Choroid plexus epithelial cell (primary cell): ENCODE data around the gene ITPR3.

Experiments used
- DNase-seq: peaks from one replicate; pipeline ENCODE4 v3.0.0-alpha.2; 2010; ENCODE audit warnings: low read depth
- H3K4me3 ChIP-seq: 2 replicates; pipeline ENCODE4 v1.5.1; 2011; ENCODE audit warnings: low read depth, mild to moderate bottlenecking, control low read depth, low read length, moderate library complexity
- CTCF ChIP-seq: conservative IDR thresholded peaks from 2 replicates; pipeline ENCODE4 v1.5.1; 2011; ENCODE audit warnings: low read depth, mild to moderate bottlenecking, control low read depth, inconsistent platforms, low read length, moderate library complexity

Gene ITPR3

DNA sequence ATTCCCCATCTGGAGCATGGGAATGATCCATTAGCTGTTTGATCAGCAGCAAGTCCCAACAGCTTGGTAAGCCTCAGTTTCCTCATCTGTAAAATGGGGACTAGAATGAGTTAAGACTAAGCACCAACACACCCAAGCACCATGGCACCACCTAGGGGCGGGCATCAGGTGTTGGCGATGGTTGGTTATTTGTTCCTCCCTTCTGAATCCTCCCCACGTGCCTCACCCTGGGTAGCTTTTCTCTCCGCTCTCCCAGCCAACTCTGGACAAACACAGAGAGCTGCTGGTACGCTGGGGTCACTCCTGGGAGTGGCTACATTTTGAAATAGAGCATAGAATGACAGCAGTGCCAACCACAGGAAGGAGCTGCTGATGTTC lies 13.3 kb upstream of the ITPR3 start:
- no peak overlapping the region for H3K4me3 ChIP-seq
- no peak for DNase-seq
- TF ChIP-seq CTCF, result peak; percentile 25

DNA sequence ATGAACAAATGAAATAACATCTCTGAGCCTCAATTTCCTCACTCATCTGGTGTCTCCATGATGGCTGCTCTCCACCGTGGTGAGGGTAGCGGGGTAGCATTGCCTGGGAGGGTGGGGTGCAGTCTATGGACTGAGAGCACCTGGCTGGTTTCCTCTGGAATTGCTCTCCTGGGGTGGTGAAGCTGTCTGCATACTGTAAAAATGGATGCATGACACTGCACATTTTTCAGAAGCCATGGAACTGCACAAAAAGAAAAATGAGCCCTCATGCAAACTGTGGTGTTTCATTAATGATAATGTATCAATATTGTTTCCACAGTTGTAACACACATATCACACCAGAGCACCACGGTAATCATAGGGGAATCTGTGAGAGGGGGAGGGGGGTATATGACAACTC lies 12.1 kb upstream of the ITPR3 start:
- no peak for TF ChIP-seq CTCF
- DNase-seq, result no peak
- no peak overlapping the region for H3K4me3 ChIP-seq

DNA sequence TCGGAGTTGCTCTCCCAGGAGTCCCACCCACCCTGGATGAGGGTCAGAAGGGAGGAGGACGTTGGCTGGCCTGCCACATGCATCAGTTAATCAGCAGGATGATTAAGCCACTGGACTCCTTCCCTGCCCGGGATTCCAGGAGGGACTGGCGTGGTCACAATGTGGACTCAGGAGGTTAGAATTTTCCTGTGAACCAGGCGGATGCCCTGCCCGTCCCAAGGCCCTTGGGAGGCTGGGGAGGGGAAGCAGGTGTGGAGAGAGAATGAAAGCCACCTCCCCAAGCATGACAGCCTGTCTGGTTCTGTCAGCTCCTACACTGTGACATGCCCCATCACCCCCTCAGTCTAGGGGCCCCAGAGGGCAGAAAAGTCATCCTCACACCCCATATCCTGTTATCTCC lies 11.6 kb upstream of the ITPR3 start:
- no peak overlapping the region for H3K4me3 ChIP-seq
- no peak for TF ChIP-seq CTCF
- DNase-seq, result no peak

DNA sequence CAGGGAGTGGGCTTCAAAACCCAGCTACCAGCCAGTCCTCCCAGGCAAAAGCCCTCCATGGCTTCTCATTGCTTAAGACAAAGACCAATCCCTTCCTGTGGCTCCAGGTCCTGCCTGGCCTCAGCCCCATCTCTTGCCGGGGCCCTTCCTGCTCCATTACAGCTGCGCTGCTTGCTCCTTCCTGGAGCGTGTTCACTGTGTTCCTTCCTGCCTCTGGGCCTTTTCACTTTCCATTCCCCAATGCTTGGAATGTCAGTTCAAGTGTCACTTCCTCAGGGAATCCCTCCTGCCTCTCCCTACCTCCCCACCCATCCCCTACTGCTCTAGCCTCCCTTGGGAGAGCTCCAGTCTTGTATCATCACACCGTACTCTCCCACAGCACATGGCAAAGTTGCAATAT lies 11.1 kb upstream of the ITPR3 start:
- TF ChIP-seq CTCF, result no peak
- no peak overlapping the region for H3K4me3 ChIP-seq
- DNase-seq, result no peak

DNA sequence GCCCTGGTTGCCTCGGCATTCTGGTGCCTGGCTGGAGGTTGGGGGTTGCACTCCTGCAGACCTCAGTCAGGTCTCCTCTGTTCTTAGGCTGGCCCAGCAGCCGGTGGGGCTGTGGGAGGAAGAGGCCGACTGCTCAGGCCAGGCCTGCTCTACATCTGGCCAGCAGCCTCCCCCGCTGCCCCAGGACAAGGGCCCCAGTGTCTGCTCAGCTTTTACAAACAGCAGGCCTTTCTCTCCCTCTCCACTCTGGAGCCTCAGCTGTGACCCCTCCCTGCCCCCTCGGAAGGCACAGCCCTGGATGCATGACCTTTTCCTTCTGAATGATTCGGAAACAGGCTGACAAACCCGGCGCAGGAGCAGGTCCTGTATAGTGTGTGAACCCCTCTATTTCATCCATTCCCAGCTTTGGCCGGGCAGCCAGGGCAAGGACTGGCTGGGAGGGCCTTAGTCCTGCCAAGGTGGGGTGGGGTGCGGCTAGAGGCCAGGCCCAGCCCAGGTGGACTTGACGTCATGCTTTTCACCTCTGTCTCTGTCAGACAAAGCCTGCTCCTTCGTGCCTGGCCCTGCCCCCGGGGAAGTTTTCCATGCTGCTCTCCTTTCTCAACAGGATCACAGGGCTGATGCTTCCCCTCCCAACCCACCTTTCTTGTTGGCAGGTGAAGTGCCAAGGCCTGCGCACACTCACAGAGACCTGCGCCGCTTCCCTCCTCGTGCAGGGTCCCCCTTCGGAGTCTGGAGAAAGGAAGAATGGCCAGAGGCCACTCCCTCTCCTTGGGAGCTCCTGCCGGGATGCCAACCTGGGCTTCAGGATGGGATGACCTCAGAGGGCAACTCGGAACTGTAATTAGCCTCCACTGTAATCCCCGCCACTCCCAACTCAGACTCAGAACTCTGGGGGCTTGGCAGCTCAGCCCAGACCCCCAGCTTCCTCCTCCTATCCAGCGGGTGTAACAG lies 10.1 kb upstream of the ITPR3 start:
- H3K4me3 ChIP-seq, result no peak overlapping the region
- no peak for TF ChIP-seq CTCF
- no peak for DNase-seq

GRCh38 chr6:33613146-33613794 lies 7.9 kb upstream of the ITPR3 start:
- DNase-seq, result peak; percentile 43
- H3K4me3 ChIP-seq, result no peak overlapping the region

More at GRCh38 chr6:33613146-33613794, 7.9 kb upstream of the ITPR3 start:
- no peak for TF ChIP-seq CTCF
